Measurements from ENCODE around the gene CTNND2.

- TF ChIP-seq EZH2 (IDR thresholded peaks at IDR 0.05; ENCODE audit: borderline replicate concordance, low read length) (no peak), CTCF (conservative IDR thresholded peaks at IDR 0.05 in 1 of 2, IDR thresholded peaks at IDR 0.05 in 1 of 2; ENCODE audit: extremely low read depth in 1 of 2, insufficient read depth in 1 of 2, low read depth in 1 of 2, low read length in 2 of 2) (peak; percentile 10 to 48)
Observed at GRCh38 chr5:11182441-11183080, 721.7 kb downstream of the CTNND2 start.
